HG03175 (cell line): ENCODE measurements around the gene MISP3.

ENCODE experiments used
- ATAC-seq: cut with Tn5 transposase; IDR thresholded peaks from one replicate; pipeline ENCODE4 v1.9.1; 2021; ENCODE audit warnings: mild to moderate bottlenecking, moderate library complexity; ENCODE audit not compliant: unreplicated experiment

MISP3 gene

GRCh38 chr19:14119146-14119545 is 46.6 kb downstream of the MISP3 start:
- no peak for ATAC-seq

- ATAC-seq: no peak
Observed at GRCh38 chr19:14119644-14120496, 47.3 kb downstream of the MISP3 start.

GRCh38 chr19:14120497-14120780 is 47.9 kb downstream of the MISP3 start:
- no peak for ATAC-seq

GRCh38 chr19:14122924-14123323 is 50.3 kb downstream of the MISP3 start:
- ATAC-seq: no peak
